Activated CD8-positive, alpha-beta memory T cell treated with anti-CD3 and anti-CD28 coated beads for 1 hour (primary cell): ENCODE data around the gene TTC23L.

Experiments
- DNase-seq, 2 donors: peaks; one replicate each; pipeline ENCODE4 v3.0.0-alpha.2; 2020; ENCODE audit warnings: low read depth in 1 of 2; ENCODE audit errors: extremely low read depth in 1 of 2

TTC23L gene

DNA sequence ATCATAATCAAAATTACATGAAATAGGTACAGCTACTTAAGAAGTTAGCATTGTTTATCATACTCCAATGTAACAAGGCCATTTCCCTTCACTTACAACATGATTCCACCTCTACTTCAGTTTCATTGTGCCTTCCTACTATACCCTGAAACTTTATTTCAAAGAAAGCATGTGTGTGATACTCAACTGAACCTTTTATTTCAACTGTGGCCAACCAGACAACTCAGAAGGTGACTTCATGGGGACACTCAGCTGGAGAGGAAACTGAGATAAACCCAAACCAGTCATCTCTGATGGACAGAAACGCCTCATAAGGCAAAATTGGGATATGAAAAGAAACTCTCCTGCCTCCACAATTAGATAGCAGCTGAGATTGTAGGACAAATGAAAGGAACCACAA is 5.9 kb upstream of the TTC23L start:
- DNase-seq = no peak

DNA sequence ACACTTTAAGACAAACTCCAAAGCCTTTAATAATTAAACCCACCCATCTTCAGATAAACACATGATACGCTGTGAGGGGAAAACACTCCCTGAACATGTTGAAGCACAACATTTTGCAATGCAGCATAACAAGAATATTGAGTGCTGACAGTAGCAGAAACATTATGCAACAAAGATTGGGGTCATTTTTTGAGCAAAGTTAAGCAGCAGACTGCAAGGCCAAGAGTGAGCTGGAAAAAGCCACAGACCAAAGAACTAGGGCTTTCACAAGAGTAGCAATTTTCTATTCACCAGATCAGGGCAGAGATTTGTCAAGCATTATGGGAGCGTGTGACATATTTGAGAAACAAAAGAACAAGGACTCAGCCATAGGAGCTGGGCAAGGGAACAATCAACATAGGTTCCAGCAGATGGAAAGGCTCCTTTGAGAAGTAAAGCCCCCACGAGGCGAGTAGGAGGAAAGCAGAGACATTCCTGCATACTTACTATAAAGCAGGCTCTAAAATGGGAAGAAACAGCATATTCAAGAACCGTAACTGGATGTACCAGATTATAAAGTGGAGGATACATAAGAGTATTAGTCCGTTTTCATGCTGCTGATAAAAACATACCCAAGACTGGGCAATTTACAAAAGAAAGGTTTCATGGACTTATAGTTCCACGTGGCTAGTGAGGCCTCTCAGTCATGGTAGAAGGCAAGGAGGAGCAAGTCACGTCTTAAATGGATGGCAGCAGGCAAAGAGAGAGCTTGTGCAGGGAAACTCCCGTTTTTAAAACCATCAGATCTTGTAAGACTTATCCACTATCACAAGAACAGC is 4.8 kb upstream of the TTC23L start:
- no peak for DNase-seq

DNA sequence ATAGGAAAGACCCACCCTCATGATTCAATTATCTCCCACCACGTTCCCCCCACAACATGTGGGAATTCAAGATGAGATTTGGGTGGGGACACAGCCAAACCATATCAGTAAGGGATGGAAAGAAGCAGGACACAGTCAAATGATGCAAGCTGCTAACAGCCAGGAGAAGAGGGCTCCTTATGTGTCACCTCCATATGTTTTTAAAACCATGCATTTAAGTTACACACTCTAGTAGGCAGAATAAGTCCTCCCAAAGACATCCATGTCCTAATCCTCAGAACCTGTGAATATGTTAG is 4.2 kb upstream of the TTC23L start:
- no peak for DNase-seq

DNA sequence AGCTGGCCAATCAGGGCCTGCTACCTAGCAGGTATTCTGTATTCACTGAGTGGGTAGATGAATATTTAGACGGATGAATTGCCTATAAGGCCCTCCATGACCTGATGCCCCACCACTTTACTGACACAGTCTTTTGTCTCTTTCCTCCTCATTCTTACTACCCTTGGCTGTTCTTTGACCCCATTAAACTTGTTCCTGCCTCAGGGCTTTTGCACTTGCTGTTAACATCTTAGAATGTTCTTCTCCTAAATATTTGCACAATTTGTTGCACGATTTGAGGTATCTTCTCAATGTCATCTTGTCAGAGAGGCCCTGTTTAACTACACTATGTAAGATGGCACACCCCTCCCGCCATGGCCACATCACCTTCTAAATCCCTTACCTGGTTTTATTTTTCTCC is 3.3 kb upstream of the TTC23L start:
- no peak for DNase-seq

DNA sequence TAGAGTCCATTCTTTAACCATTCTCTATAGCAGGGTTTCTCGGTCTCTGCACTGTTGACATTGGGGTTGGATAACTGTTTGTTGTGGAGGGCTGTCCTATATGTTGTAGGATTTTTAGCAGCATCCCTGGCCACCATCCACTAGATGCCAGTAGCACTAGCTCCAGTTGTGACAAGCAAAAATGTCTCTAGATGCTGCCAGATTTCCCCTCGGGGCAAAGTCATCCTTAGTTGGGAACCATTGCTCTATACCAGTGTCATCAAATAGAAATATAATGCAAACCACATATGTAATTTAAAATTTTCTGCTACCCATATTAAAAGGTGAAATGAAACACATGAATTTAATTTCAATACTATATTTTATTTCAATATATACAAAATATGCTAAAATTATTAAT is 2.9 kb downstream of the TTC23L start:
- no peak for DNase-seq

DNA sequence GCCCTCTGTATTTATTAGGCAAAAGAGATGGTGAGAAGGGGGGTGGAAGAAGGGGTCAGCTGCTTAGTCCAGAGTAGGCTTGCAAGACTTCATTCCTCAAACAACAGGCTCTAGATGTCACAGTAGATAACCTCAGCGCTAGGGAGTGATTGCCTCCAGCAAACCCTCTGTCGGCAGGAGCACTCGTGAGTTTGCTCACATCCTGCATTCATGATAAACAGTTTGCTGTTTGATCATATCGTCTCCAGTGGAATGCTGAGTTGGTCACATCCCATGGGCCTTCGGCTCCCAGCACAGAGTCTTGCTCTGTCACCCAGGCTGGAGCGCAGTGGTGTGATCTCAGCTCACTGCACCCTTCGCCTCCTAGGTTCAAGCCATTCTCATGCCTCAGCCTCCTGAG is 3.6 kb downstream of the TTC23L start:
- no peak for DNase-seq

DNA sequence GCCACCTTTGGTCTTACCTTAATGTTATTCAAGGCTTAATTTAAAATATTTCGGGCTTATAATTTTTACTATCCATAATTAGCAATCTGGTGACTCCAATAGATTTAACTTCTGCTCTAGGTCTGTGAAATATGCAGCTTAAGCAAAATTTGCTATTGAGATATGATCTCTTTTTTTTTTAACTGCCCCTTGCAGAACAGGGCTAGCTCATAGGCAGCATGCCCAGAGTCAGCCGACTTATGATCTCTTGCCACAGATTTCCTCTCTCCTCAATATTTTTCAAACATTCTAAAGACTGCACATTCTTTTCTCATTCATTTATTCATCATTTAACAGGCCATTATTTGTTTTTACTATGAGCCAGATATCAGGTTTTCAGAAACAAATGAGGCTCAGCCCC is 4.5 kb downstream of the TTC23L start:
- DNase-seq = no peak

DNA sequence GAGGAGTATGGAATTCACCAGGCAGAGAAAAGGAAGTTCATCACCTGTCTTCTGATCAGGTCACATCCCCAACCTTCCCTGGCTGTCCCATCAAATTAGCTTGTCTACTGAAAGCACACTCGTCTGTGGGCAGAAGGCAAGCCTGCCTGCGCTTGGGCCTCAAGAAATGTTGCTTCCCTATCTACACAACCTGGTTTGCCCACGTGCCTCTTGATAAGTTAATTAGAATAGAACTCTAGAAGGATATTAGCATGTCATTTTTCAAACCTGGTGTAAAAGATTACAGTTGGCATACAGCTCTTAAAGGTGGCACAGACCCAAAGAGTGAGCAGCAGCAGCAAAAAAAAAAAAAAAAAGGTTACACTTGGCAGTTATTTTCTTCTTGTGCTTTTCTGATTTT is 5.1 kb downstream of the TTC23L start:
- no peak for DNase-seq

DNA sequence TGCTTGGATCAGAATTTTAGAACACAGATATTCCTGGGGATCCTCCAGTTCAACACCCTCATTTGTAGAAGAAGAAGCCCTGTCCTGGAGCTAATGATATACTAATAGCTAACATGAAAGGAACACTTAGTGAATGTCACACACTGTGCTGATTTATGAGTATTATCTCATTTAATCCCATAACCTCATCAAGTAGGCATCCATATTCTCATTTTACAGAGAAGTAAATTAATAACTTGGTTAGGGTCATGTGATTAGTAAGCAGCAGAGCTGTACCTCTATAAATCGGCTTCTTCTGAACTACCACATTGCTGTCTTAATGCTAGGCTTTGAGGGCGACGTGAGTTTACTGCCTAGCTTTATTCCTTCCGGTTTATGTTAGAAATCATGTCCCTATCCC is 6.0 kb downstream of the TTC23L start:
- DNase-seq = no peak

DNA sequence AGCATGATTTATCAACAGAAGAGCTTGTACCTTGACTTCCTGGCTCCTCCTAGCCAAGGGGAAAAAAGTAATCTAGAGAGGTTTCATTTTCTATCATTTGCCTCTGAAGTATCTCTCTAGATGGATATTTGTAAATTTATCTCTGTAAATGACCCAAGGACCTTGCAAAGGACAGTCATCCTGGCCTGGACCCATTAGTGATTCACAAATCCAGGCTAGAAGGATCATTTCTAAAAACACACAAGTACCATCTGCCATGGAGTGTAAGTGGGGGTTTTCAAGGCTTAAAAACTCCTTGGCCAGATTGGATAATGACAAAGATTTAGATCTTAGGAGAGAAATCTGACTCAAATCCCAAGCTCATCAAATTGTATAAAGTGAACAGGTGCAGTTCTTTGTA is 8.1 kb downstream of the TTC23L start:
- DNase-seq = no peak

DNA sequence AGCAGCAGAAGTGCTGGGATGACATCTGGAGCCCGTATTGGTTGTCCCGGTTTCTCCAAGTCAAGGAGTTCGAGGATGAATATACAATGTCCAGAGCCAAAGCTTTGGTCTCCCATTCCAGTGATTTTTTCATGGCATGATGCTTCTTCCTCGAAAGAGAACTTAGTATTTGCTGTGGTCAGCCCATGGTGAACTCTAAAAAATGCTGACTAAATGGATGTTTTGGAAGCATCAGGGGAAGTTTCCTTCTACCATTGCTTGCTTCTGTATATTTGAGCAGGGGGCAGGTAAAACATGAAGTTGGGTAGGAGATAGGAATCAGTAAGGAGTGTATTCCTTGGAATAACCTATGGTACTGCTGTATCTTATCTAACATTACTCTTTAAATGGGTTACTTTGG is 8.6 kb downstream of the TTC23L start:
- DNase-seq = no peak

DNA sequence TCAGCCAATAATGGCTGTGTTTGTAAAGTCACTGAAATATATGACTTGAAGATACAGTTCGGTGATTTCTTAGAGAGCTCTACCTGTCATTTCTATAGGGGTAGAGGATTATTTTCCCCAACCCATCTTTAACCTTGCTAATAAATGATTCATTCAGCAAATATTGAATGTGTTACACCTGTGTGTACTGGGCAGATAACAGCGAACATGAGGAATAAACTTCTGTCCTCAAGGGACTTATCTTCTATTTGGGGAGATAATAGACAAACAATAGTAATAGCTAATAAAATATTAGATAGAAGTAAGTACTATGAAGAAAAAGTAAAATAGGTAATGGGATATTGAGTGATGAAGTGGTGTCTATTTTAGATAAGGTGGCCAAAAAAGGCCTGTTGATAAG is 9.3 kb downstream of the TTC23L start:
- no peak for DNase-seq

DNA sequence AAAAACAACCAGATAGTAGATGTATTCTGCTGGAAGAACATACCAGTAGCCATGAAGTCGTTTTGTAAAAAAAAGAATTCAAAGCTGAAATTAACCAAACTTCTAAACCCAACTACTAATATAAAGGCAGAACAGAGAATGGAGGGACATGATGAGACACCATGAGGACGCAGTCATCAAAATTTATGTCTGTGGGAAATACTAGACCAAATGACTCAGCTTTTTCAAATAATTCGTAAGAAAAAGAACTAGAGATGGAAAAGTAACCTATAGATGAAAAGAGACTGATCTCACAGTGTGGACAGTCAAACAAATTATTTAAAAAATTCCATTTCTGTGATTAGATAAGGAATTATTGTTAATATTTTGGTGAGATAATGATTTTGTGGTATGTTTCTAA is 10.3 kb downstream of the TTC23L start:
- no peak for DNase-seq

DNA sequence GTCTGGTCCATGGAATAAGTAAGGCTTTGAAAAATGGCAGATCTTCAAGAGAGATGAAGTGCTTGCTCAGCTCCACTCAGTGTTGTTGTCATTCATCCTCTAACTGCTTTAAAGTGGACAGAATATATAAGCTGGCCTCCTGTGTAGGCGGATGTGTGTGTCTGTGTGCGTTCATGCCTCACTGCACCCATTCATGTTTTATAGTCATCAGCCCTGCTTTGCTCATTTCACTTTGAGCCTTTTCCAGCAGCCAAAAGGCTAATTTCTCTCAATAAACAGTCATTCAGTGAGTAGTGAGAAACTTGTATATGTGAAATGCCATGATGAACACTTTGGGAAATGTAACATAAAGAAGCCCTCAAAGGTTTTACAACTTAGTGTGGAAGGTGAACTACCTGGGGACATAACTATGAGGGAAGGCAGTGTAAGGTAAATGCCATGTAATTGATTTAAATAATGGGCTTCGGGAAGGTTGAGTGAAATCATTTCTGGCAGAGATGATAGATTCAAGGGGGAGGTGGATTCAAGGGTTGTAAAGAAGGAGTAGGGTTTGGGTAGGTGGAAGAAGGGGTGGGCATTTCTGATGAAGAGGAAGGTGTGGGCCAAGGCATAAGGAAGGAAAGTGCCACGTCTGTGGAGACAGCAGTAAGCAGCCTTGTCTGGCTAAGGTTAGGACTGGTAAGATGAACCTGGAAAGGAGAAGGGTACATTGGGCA is 15.7 kb downstream of the TTC23L start:
- no peak for DNase-seq

DNA sequence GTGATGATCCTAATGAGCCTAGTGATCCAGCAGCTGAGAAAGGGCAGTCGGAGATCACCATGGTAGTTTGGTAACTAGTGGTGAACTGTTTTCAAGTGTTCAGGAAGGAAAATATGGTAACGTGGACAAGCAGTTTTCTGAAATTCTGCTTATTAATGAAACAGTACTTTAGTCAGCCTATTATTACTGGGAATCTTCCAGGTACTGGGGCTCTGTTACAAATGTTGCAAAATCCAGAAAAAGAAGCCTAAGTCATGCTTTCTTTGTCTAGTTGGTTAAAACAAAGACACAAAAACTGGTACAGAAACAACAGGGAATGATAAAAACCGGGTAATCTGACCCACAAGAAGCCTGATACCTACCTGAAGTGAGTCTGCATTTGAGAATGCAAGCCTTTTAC is 18.2 kb downstream of the TTC23L start:
- DNase-seq = no peak

DNA sequence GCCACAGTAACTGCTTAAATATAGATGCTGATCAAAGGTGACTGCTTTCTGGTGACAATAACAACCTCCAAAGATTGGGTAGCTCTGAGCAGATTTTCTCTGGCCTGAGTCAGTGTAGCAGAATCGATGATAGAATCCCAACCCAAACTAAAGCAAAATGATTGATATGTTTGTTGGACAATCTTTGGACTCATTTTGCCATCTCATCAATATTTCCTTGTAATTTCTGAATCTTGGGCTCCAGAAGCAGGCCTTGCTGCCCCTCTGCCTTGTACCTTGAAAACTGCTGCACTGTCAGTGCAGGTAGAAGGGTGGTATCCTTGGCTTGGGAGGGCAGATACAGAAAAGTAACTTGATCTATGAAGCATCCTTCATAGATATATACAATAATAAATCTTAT is 18.9 kb downstream of the TTC23L start:
- DNase-seq = no peak

DNA sequence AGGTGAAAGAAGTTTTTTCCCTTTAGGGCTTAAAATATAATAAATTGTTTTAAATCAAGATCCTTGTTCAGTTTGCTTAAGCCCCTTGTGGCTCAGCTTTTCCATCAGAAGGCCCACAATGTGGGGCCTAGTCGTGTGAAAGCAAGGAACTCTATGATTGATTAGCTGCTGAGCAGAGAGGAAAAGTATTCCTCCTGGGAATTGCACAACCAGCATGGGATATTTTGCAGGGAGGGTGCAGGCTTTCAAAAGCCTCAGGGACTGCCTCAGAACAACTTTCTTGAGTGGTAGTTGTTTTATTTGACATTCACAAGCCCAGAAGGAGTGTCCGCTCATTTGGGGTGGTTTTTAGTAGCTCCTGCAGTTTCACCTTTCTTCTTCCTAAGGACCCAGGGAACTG is 19.8 kb downstream of the TTC23L start:
- DNase-seq = no peak

DNA sequence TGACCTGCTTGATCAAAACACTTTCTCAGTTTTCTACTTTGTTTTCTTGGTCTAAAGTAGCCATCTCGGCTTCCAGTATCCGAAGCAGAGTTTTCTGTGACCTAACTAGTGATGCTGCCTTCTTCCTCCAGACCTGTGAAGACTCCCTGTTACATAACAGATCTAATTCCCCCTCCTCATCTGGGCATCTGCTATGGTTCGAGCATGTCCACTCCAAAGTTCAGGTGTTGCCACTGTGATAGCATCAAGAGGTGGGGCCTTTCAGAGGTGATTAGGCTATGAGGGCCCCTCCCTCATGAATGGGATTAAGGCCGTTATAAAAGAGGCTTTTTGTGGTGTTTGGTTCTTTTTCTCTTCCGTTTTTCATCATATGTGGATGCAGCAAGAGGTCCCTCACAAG is 20.3 kb downstream of the TTC23L start:
- no peak for DNase-seq

DNA sequence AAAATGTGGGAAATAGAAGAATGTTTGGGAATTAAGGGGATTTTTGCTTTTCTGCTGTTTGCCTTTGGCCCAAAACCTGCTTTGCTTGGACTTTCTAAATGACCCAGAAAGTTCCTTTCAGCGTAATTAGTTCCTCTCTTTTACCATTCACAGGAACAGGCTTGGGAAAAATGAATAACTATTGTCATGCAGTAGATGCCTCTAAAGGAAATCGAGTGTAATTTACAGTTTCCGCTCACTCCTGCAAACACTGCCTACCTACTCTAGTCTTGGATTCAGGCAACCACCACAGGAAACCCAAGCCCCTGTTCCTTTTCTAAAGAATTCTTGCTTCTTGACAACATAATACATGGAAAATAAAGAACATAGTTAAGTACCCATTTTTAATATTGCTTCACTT is 25.0 kb downstream of the TTC23L start:
- DNase-seq = no peak

DNA sequence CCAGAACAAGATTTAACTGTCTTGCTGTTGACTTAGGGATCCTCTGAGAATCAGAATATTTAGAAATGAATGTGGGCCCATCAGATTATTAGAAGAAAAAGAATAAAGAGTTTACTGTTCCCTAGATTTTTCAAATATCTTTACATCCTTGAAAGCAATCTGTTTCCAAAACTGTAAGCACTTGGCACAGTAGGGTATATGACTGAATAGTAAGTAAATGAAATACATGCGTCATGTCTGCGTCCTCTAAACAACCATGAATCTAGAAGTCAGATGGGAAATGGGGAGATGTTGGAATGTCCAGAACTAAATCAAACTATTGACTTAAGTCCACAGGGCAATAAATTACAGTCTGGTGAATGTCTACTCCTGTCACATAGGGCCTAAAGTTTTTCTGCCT is 26.1 kb downstream of the TTC23L start:
- no peak for DNase-seq

DNA sequence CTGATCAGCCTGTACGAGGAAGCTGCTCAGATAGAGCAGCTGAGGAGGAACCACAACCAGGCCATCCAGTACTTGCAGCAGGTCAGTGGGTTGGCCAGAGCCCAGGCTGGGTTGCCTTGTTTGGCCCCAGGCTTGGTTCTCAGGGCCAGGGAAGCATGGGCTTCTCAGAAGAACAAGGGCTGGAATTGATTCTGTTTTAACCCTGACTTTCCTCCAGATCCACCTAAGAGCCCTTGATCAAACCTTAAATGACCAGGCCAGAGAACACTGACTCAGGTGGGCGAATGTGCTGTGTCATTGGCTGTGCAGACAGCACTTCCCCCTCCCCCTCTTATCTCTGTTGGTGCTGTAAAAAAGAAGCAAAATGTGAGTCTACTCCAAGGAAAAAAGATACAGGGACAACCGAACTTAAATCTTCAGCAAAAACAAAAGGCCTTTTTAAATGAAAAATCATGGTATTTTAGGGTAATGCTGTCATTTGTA is 28.1 kb downstream of the TTC23L start:
- DNase-seq = no peak

DNA sequence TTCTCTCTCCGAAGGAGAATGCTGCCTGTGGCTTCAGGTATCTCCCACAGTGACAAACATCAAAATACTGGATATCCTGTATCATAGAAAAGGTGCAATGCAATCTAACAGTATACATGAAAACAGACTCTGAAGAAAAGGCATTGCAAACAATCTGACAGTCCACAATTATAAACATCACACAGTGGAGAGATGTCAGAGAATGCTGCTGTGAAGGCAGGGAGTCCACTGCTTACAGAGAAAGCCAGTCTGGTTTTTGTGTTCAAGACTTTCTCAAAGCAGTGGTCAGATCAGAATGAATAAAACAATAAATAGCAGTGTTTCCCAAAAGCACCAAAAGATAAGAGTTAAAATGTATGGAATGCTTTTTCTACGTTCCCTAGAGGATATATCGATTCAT is 28.7 kb downstream of the TTC23L start:
- no peak for DNase-seq

DNA sequence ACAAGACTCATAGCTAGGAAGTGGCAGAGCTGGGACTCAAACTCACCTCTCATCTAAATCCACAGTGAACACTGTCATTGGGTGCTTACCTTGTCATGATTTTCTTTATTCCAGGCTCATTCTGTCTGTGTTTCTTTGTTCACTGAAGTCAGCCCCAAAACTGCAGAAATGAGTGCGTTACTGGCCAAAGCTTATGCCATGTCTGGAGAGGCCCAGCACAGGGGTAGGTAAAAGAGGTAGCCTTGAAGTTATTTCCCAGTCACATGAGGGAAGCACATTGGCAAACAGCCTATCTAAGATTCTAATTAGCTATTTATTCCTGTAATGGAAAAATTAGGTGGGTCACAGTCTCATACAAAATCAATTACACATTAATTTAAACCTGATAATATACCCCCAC is 29.8 kb downstream of the TTC23L start:
- no peak for DNase-seq
